Activated naive CD8-positive, alpha-beta T cell treated with anti-CD3 and anti-CD28 coated beads, Interleukin-2, amount 10 ng/mL, durations not matched to agents 7 days and 5 days (primary cell): Measurements from ENCODE around the gene KAZN. TPM values are rescaled to one million over a fixed set of nuclear protein-coding genes. Genes with fewer than 3 reads are reported as not detected.

Source experiments
- ATAC-seq: fragments of 150-1000 bp; cut with Tn5 transposase; one replicate; pipeline ENCODE4 v1.10.0; 2021; ENCODE audit warnings: low read depth, moderate library complexity
- POLR2A ChIA-PET: fragments of 350-600 bp; sonication (Branson Sonifier 250); formaldehyde crosslinking; loops from one replicate; lab custom pipeline; 2021; ENCODE audit warnings: antibody characterized with exemption; lab: Charles Lee
- DNase-seq: peaks from one replicate; pipeline ENCODE4 v3.0.0; 2021
- H3K27ac Mint-ChIP-seq: one replicate; pipeline ENCODE4 v1.8.0; 2022; ENCODE audit warnings: mild to moderate bottlenecking, mixed read lengths
- H3K27me3 Mint-ChIP-seq: one replicate; pipeline ENCODE4 v1.8.0; 2022; ENCODE audit warnings: mild to moderate bottlenecking, moderate library complexity, mixed read lengths
- H3K36me3 Mint-ChIP-seq: one replicate; pipeline ENCODE4 v1.8.0; 2021; ENCODE audit warnings: mild to moderate bottlenecking, mixed read lengths
- H3K4me1 Mint-ChIP-seq: one replicate; pipeline ENCODE4 v1.8.0; 2021; ENCODE audit warnings: mixed read lengths
- H3K4me3 Mint-ChIP-seq: one replicate; pipeline ENCODE4 v1.8.0; 2022; ENCODE audit warnings: mild to moderate bottlenecking, moderate library complexity, mixed read lengths
- H3K9me3 Mint-ChIP-seq: one replicate; pipeline ENCODE4 v1.8.0; 2021; ENCODE audit warnings: mixed read lengths
- total RNA-seq, 2 experiments: library from RNA; stranded (reverse); gene quantifications; one replicate each; pipeline ENCODE4 v1.2.3, GENCODE V29; 2021

Gene KAZN
- total RNA-seq, 2 experiments from 2014 or later, result 0.91 to 1.4 TPM

- ATAC-seq, result no peak
- H3K4me3 Mint-ChIP-seq, result no peak overlapping the region
- no peak for DNase-seq
- no peaks in the 10 kb centered on the region for H3K4me1 Mint-ChIP-seq
- H3K27me3 Mint-ChIP-seq, result no peaks in the 10 kb centered on the region
- no peak overlapping the region for H3K27ac Mint-ChIP-seq
- H3K36me3 Mint-ChIP-seq, result no peaks in the 10 kb centered on the region
- no peaks in the 10 kb centered on the region for H3K9me3 Mint-ChIP-seq
- POLR2A ChIA-PET, result no interaction called here
Measured at GRCh38 chr1:14820295-14821085, 222.0 kb downstream of the KAZN start.

GRCh38 chr1:14822493-14822892 is 224.0 kb downstream of the KAZN start:
- Mint-ChIP-seq H3K4me3 (no peak overlapping the region), H3K4me1 (no peaks in the 10 kb centered on the region), H3K27me3 (peaks cover 3% of the 10 kb centered on the region), H3K9me3 (no peaks in the 10 kb centered on the region), H3K27ac (no peak overlapping the region), H3K36me3 (no peaks in the 10 kb centered on the region)
- DNase-seq (no peak), ATAC-seq (no peak)
- POLR2A ChIA-PET, result no interaction called here

DNA sequence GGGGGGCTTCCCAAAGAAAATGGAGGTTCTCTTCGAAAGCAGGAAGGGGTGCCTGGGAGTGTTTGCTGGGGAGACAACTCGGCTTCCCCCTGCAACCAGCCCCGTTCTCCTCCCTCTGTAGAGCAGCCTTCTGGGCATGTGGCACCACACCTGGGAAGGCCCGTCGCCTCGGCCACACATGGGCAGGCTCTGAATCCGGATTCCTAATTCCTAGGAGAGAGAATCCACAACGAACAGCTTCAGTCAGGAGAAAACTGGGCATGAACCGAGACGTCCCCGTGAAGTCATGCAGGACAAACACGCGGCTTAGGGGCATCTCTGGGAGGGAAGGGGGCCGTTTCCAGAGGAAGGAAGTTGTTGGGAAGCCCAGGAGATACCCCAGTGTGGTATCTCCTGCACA is 224.5 kb downstream of the KAZN start:
- no peaks in the 10 kb centered on the region for H3K36me3 Mint-ChIP-seq

GRCh38 chr1:14824314-14824915 is 225.9 kb downstream of the KAZN start:
- POLR2A ChIA-PET, result no interaction called here
- ATAC-seq, result no peak
- Mint-ChIP-seq H3K4me3 (no peak overlapping the region), H3K27ac (no peak overlapping the region), H3K27me3 (peaks cover 3% of the 10 kb centered on the region), H3K9me3 (no peaks in the 10 kb centered on the region), H3K36me3 (no peaks in the 10 kb centered on the region), H3K4me1 (no peaks in the 10 kb centered on the region)
- no peak for DNase-seq

More for the DNA sequence above, 224.5 kb downstream of the KAZN start:
- DNase-seq (no peak), ATAC-seq (no peak)
- Mint-ChIP-seq H3K4me3 (no peak overlapping the region), H3K4me1 (no peaks in the 10 kb centered on the region), H3K27me3 (peaks cover 3% of the 10 kb centered on the region), H3K9me3 (no peaks in the 10 kb centered on the region), H3K27ac (no peak overlapping the region)
- POLR2A ChIA-PET, result no interaction called here

- Mint-ChIP-seq H3K27me3 (peaks cover 3% of the 10 kb centered on the region), H3K27ac (no peak overlapping the region), H3K4me1 (no peaks in the 10 kb centered on the region), H3K36me3 (no peaks in the 10 kb centered on the region), H3K4me3 (no peak overlapping the region), H3K9me3 (no peaks in the 10 kb centered on the region)
- DNase-seq (no peak), ATAC-seq (no peak)
- POLR2A ChIA-PET, result no interaction called here
Measured at GRCh38 chr1:14825396-14825795, 226.9 kb downstream of the KAZN start.

GRCh38 chr1:14826172-14826636 is 227.7 kb downstream of the KAZN start:
- Mint-ChIP-seq H3K36me3 (no peaks in the 10 kb centered on the region), H3K4me1 (no peaks in the 10 kb centered on the region), H3K27me3 (peaks cover 3% of the 10 kb centered on the region), H3K27ac (no peak overlapping the region), H3K4me3 (no peak overlapping the region), H3K9me3 (no peaks in the 10 kb centered on the region)
- POLR2A ChIA-PET, result no interaction called here
- no peak for DNase-seq
- ATAC-seq, result no peak

DNA sequence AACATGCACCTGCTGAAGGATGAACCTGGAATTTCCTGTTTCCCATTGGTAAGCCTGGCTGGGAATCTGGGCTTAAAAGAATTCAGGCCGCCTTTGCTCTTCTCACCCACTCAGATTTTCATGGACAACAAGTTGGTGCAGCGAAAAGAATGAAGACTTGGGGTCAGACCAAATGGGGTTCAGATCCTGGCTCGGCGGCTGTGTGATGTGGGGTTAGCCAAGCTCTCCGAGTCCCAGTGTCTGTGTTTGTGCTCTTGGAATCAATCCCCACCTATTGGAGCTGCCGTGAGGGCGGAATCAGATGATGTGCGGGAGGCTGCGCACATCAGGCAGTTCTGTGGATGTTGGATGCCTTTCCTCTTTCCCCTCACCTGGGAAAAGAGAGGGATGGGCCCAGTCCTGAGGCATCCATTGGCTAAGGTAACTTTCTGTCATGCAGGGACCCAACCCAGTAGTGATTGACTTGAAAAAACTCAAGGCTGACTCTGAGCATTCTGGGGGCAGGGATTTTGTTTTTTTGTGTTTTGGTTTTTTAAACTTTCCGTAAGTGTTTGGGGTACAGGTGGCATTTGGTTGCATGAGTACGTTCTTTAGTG is 228.3 kb downstream of the KAZN start:
- POLR2A ChIA-PET, result no interaction called here
- H3K4me3 Mint-ChIP-seq, result no peak overlapping the region
- no peaks in the 10 kb centered on the region for H3K9me3 Mint-ChIP-seq
- H3K4me1 Mint-ChIP-seq, result no peaks in the 10 kb centered on the region
- ATAC-seq (no peak), DNase-seq (no peak)
- H3K36me3 Mint-ChIP-seq, result no peaks in the 10 kb centered on the region
- H3K27me3 Mint-ChIP-seq, result peaks cover 3% of the 10 kb centered on the region
- no peak overlapping the region for H3K27ac Mint-ChIP-seq

- no peak overlapping the region for H3K27ac Mint-ChIP-seq
- no peak overlapping the region for H3K4me3 Mint-ChIP-seq
- POLR2A ChIA-PET, result no interaction called here
- peaks cover 3% of the 10 kb centered on the region for H3K27me3 Mint-ChIP-seq
- H3K9me3 Mint-ChIP-seq, result no peaks in the 10 kb centered on the region
- no peaks in the 10 kb centered on the region for H3K4me1 Mint-ChIP-seq
- DNase-seq, result no peak
- H3K36me3 Mint-ChIP-seq, result no peaks in the 10 kb centered on the region
- ATAC-seq, result no peak
Measured at GRCh38 chr1:14827870-14828269, 229.4 kb downstream of the KAZN start.

DNA sequence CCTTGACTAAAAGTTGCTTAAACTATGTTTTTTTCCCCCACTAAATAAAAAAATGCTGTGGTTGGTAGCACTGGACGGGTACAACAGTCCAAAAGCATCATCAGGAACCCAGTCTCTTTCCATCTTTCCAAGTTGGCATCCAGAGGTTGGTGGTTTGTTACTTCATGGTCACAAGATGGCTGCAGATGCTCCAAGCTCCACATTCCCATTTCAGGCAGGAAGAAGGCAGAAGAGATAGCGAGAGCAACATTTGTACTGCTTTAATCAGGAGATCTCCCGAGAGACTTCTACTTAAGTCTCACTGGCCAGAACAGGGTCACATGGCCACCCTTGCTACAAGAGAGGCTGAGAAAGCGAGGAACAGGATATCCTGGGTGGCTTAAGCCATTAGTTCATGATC is 230.2 kb downstream of the KAZN start:
- H3K4me3 Mint-ChIP-seq, result no peak overlapping the region
- POLR2A ChIA-PET, result no interaction called here
- H3K9me3 Mint-ChIP-seq, result no peaks in the 10 kb centered on the region
- no peak overlapping the region for H3K27ac Mint-ChIP-seq
- DNase-seq, result no peak
- H3K27me3 Mint-ChIP-seq, result peaks cover 3% of the 10 kb centered on the region
- ATAC-seq, result no peak
- no peaks in the 10 kb centered on the region for H3K36me3 Mint-ChIP-seq
- no peaks in the 10 kb centered on the region for H3K4me1 Mint-ChIP-seq

DNA sequence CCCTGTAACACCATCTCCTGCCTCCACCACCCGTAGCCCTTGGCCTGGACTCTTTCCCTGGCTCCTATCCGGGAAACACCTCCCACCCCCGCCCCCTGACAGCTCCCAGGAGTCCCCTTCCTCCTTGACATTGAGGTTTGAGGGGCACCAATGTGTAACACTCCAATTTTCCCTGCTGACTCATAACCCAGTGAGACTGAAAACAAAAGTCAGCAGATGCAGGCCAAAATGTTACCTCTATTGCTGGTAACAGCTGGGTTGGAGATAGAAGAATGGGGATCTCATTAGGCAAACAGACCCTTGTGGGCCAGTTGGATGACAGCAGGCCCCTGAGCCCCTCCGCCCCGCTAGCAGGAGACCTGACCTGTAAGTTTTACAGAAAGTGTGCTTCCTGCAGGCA is 237.2 kb downstream of the KAZN start:
- Mint-ChIP-seq H3K36me3 (no peaks in the 10 kb centered on the region), H3K4me3 (no peak overlapping the region), H3K9me3 (peaks cover 6% of the 10 kb centered on the region), H3K27ac (no peak overlapping the region), H3K4me1 (no peaks in the 10 kb centered on the region), H3K27me3 (no peaks in the 10 kb centered on the region)
- no peak for ATAC-seq
- DNase-seq, result no peak
- POLR2A ChIA-PET, result no interaction called here

GRCh38 chr1:14836426-14837140 is 238.1 kb downstream of the KAZN start:
- no peak for ATAC-seq
- Mint-ChIP-seq H3K9me3 (peaks cover 7% of the 10 kb centered on the region), H3K4me3 (no peak overlapping the region), H3K36me3 (no peaks in the 10 kb centered on the region), H3K4me1 (no peaks in the 10 kb centered on the region), H3K27ac (no peak overlapping the region), H3K27me3 (no peaks in the 10 kb centered on the region)
- POLR2A ChIA-PET, result no interaction called here
- no peak for DNase-seq

DNA sequence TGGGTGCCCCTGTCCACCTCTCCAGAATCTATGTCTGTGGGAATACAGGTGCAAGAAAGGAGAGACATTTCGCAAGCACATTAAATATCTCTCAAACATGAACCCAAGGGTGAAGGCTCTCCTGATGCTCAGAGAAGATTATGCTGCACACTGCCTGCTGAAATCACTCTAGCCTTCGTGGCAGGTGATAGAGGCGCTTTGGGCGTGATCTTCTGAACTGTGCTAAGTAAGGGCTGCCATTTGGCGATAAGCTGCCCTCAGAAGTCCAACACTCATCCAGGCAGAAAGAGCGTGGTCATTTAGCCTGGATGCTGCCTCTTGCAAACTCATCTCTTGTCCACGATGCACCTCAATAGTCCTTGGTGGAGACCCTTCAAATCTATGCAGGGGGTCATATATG is 241.9 kb downstream of the KAZN start:
- no peak overlapping the region for H3K27ac Mint-ChIP-seq
- H3K9me3 Mint-ChIP-seq, result peaks cover 27% of the 10 kb centered on the region
- no peaks in the 10 kb centered on the region for H3K27me3 Mint-ChIP-seq
- DNase-seq, result no peak
- no peak overlapping the region for H3K4me3 Mint-ChIP-seq
- no peaks in the 10 kb centered on the region for H3K4me1 Mint-ChIP-seq
- H3K36me3 Mint-ChIP-seq, result peaks cover 1% of the 10 kb centered on the region
- POLR2A ChIA-PET, result no interaction called here
- no peak for ATAC-seq

- Mint-ChIP-seq H3K36me3 (peaks cover 1% of the 10 kb centered on the region), H3K9me3 (peaks cover 27% of the 10 kb centered on the region), H3K27me3 (no peaks in the 10 kb centered on the region), H3K27ac (no peak overlapping the region), H3K4me1 (no peaks in the 10 kb centered on the region), H3K4me3 (no peak overlapping the region)
- POLR2A ChIA-PET, result no interaction called here
- DNase-seq (no peak), ATAC-seq (no peak)
Measured at GRCh38 chr1:14841456-14841855, 243.0 kb downstream of the KAZN start.
